AG04449 (cell line): ENCODE results near the gene C2CD2.
A peak's percentile ranks its signal among the peaks of the same experiment; 100 is the strongest.
"Not testable (repeated sequence)": the region's sequence is repeated elsewhere in the genome, so short reads cannot be mapped to it uniquely, and the experiment has no call there.

Experiments
- CTCF ChIA-PET: fragments of 350-600 bp; formaldehyde crosslinking; extraction: SDS; loops from one replicate; lab custom pipeline; 2021; ENCODE audit warnings: antibody characterized with exemption; lab: Yijun Ruan, JAX
- POLR2A ChIA-PET: fragments of 400-600, 350-600 bp; formaldehyde crosslinking; extraction: SDS; loops from one replicate; lab custom pipeline; 2020; ENCODE audit warnings: antibody characterized with exemption, inconsistent platforms; lab: Yijun Ruan, JAX
- DNase-seq: peaks from one replicate; pipeline ENCODE4 v3.0.0-alpha.2; 2010; ENCODE audit warnings: low read depth, low spot score
- H3K4me3 ChIP-seq: 2 replicates; pipeline ENCODE4 v1.5.1; 2011; ENCODE audit warnings: low read depth, mild to moderate bottlenecking, control low read depth, low read length
- TF ChIP-seq, protein P1 (sequence below): IDR thresholded peaks from one replicate; pipeline ENCODE4 v1.5.1; 2011; ENCODE audit warnings: mild to moderate bottlenecking, moderate library complexity, low read length, control low read depth, inconsistent platforms; ENCODE audit not compliant: insufficient read depth; ENCODE audit errors: missing control alignments

Gene C2CD2

DNA sequence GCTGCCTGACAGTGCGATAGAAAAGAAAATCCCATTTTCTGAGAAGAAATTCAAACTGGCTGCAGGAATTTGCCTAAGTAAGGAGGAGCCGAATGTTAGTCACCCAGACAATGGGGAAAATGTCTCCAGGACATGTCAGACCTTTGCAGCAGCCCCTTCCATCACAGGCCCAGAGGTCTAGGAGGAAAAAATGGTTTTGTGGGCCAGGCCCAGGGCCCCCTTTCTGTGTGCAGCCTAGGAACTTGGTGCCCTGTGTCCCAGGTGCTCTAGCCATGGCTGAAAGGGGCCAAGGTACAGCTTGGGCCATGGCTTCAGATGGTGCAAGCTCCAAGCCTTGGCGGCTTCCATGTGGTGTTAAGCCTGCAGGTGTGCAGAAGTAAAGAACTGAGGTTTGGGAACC lies 41.8 kb upstream of the C2CD2 start:
- TF ChIP-seq, protein P1, sequence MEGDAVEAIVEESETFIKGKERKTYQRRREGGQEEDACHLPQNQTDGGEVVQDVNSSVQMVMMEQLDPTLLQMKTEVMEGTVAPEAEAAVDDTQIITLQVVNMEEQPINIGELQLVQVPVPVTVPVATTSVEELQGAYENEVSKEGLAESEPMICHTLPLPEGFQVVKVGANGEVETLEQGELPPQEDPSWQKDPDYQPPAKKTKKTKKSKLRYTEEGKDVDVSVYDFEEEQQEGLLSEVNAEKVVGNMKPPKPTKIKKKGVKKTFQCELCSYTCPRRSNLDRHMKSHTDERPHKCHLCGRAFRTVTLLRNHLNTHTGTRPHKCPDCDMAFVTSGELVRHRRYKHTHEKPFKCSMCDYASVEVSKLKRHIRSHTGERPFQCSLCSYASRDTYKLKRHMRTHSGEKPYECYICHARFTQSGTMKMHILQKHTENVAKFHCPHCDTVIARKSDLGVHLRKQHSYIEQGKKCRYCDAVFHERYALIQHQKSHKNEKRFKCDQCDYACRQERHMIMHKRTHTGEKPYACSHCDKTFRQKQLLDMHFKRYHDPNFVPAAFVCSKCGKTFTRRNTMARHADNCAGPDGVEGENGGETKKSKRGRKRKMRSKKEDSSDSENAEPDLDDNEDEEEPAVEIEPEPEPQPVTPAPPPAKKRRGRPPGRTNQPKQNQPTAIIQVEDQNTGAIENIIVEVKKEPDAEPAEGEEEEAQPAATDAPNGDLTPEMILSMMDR: no peak
- no peak overlapping the region for H3K4me3 ChIP-seq
- POLR2A ChIA-PET: no interaction called here
- DNase-seq: no peak
- CTCF ChIA-PET: no interaction called here

DNA sequence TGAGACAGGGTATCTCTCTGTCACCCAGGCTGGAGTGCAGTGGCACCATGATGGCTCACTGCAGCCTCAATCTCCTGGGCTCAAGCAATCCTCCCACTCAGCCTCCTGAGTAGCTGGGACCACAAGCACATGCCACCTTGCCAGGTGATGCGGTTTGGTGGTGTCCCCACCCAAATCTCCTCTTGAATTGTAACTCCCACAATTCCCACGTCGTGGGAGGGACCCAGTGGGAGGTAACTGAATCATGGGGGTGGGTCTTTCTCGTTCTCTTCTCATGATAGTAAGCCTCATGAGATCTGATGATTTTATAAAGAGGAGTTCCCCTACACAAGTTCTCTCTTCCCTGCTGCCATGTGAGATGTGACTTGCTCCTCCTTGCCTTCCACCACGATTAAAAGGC lies 40.8 kb upstream of the C2CD2 start:
- CTCF ChIA-PET: interaction anchor here (1.2 to 2.0 kb wide), 3 partner anchors 10 to 151 kb away, joined by 3 to 7 read pairs (median 3); no protein-coding TSS in a partner anchor
- not testable (repeated sequence) for H3K4me3 ChIP-seq, DNase-seq
- POLR2A ChIA-PET: interaction anchor here (1.2 kb wide), 1 partner anchor 8 kb away, joined by 10 read pairs; no protein-coding TSS in a partner anchor

DNA sequence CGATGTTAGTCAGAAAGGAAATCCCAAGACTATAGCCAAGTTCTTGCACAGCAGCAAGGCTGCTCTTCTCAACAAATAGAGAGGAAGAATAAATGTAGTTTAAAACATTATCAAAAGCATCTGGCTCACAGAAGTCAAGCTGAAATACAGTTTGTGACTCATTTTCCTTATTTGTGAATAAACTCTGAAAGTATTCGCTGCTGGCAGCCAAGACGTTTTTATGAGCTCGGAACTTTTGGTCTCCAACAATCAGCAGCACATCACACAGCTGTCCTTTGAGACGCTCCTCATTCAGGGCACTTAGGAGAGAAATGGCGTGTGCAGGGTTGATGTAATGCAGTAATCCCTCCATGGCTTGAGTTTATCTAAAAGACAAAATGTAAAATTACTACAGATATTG lies 39.9 kb upstream of the C2CD2 start:
- ChIA-PET CTCF (interaction anchor here (0.7 to 2.0 kb wide), 4 partner anchors 11 to 152 kb away, joined by 3 to 7 read pairs (median 3); no protein-coding TSS in a partner anchor), POLR2A (interaction anchor here (0.5 to 1.2 kb wide), 4 partner anchors 9 to 242 kb away, joined by 3 to 10 read pairs (median 4); no protein-coding TSS in a partner anchor)
- DNase-seq: peak; percentile 61
- TF ChIP-seq, protein P1: no peak
- no peak overlapping the region for H3K4me3 ChIP-seq

DNA sequence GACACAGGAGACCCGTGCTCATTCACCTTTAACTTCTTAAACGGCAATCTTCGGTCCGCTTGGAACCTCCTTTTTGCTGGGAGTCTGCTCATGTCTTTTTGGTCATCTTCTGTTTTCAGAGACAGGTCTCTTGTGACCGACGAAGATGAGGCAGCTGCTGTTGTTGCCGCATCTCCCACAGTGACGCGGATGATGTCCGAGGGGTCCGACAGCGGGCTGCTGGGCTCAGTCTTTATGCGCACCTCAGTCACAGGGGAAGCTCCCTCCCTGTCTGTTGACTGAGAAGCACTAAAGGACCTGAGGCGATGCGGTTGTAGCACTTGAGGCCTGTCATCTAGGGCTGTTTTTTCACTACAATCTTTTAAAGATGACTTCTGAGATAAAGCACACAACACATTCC lies 38.8 kb upstream of the C2CD2 start:
- POLR2A ChIA-PET: no interaction called here
- no peak overlapping the region for H3K4me3 ChIP-seq
- CTCF ChIA-PET: interaction anchor here (1.5 to 2.0 kb wide), 2 partner anchors 11 to 125 kb away, joined by 3 to 7 read pairs; no protein-coding TSS in a partner anchor
- TF ChIP-seq, protein P1: no peak
- no peak for DNase-seq

DNA sequence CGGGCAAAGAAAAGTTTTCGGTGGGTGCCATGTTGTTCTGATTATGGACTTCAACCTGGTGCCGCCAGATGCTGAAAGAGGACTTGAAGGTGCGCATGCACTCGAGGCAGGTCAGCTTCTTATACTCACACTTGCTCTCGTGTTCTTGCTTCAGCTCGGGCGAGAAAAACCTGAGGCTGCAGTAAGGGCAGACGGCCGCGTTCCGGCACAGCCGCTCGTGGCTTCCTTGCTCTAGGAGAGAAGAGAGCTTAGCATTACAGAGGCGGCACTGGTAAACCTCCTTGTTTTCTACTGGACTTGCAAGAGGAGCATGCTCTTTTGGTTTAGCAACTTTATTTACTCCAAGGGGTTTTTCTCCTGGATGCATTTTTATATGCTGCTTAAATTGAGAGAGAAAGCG lies 37.8 kb upstream of the C2CD2 start:
- TF ChIP-seq, protein P1: no peak
- no peak for DNase-seq
- H3K4me3 ChIP-seq: no peak overlapping the region
- ChIA-PET CTCF (interaction anchor here (1.0 to 1.5 kb wide), 3 partner anchors 9 to 23 kb away, joined by 3 to 4 read pairs (median 3); no protein-coding TSS in a partner anchor), POLR2A (no interaction called here)

DNA sequence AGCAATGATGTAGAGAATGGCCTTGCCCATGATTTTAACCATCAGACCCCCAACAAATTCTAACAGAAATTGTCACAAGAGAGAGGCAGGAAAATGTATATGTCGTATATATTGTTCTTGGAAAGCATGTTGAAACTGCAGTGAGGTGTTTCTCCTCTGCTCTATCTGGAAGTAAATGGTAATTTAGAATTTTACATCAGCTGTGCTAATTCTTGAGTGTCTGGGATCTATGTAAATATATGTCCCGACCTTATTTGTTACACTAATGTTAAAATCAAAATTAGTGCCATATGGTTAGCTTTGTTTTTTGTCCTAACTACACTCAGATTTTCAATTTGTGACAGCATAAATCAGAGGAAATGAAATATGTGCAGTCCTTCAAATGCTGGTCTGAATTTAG lies 35.9 kb upstream of the C2CD2 start:
- POLR2A ChIA-PET: no interaction called here
- TF ChIP-seq, protein P1: no peak
- no peak for DNase-seq
- CTCF ChIA-PET: no interaction called here
- no peak overlapping the region for H3K4me3 ChIP-seq

DNA sequence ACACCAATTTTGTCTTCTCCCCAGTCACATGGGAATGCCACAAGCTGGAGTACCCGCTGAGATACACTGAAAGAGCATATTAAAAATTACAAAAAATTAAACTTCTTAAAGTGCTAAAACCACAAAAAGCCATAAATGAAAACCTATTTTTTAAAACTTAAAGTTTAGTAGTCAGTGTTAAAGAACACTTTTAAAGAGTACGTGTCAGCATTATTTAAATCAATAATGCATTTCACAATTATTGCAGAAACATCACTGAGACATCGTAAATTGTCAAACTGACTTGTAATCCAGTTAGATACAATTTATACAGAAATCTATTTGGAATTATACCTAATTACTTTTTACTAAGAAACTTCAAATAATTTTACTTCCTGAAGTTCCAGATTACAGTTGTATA lies 33.5 kb upstream of the C2CD2 start:
- ChIA-PET CTCF (interaction anchor here (1.3 to 1.6 kb wide), 3 partner anchors 10 to 22 kb away, joined by 3 read pairs; no protein-coding TSS in a partner anchor), POLR2A (no interaction called here)
- no peak for DNase-seq
- no peak overlapping the region for H3K4me3 ChIP-seq
- TF ChIP-seq, protein P1: no peak
